IPS DF 4.7 (cell line): Measurements from ENCODE around the gene SORBS1.
A peak's percentile ranks its signal among the peaks of the same experiment; 100 is the strongest.

ENCODE experiments used
- DNase-seq: peaks from one replicate; pipeline ENCODE4 v3.0.0-alpha.2; 2013; ENCODE audit warnings: low spot score; ENCODE audit errors: extremely low read depth

SORBS1 gene

GRCh38 chr10:95464280-95464679 lies 96.9 kb downstream of the SORBS1 start:
- no peak for DNase-seq

- no peak for DNase-seq
These were observed 98.2 kb downstream of the SORBS1 start for GRCh38 chr10:95462740-95463667.

GRCh38 chr10:95461611-95462010 lies 99.6 kb downstream of the SORBS1 start:
- no peak for DNase-seq

GRCh38 chr10:95459446-95460045 lies 101.6 kb downstream of the SORBS1 start:
- DNase-seq, result no peak

GRCh38 chr10:95458871-95459270 lies 102.3 kb downstream of the SORBS1 start:
- no peak for DNase-seq

- no peak for DNase-seq
These were observed 103.2 kb downstream of the SORBS1 start for GRCh38 chr10:95458014-95458413.

GRCh38 chr10:95457319-95457886 lies 103.8 kb downstream of the SORBS1 start:
- DNase-seq, result no peak

- DNase-seq, result no peak
These were observed 104.7 kb downstream of the SORBS1 start for GRCh38 chr10:95456516-95456915.

- DNase-seq, result no peak
These were observed 106.2 kb downstream of the SORBS1 start for GRCh38 chr10:95454940-95455339.

GRCh38 chr10:95454356-95454755 lies 106.8 kb downstream of the SORBS1 start:
- DNase-seq, result no peak

- DNase-seq, result no peak
These were observed 109.3 kb downstream of the SORBS1 start for GRCh38 chr10:95451568-95452524.

- DNase-seq, result no peak
These were observed 110.0 kb downstream of the SORBS1 start for GRCh38 chr10:95451150-95451549.

- DNase-seq, result no peak
These were observed 111.0 kb downstream of the SORBS1 start for GRCh38 chr10:95450188-95450587.

GRCh38 chr10:95447685-95448084 lies 113.5 kb downstream of the SORBS1 start:
- no peak for DNase-seq

- DNase-seq, result peak; percentile 89
These were observed 115.2 kb downstream of the SORBS1 start for GRCh38 chr10:95445837-95446486.

- no peak for DNase-seq
These were observed 115.8 kb downstream of the SORBS1 start for GRCh38 chr10:95445223-95445836.

- DNase-seq, result no peak
These were observed 116.4 kb downstream of the SORBS1 start for GRCh38 chr10:95444792-95445191.

- DNase-seq, result no peak
These were observed 117.5 kb downstream of the SORBS1 start for GRCh38 chr10:95443636-95444035.

GRCh38 chr10:95442341-95442740 lies 118.8 kb downstream of the SORBS1 start:
- DNase-seq, result no peak

GRCh38 chr10:95441547-95441923 lies 119.6 kb downstream of the SORBS1 start:
- DNase-seq, result no peak
